HT-29 (cell line): ENCODE data around the gene GAREM1. TPM values are rescaled to one million over a fixed set of nuclear protein-coding genes. Genes with fewer than 3 reads are reported as not detected.
"Not testable (repeated sequence)": the region's sequence is repeated elsewhere in the genome, so short reads cannot be mapped to it uniquely, and the experiment has no call there.

ENCODE experiments used
- DNase-seq: peaks from one replicate; pipeline ENCODE4 v3.0.0-alpha.2; 2015; ENCODE audit warnings: low spot score
- total RNA-seq: library from RNA; depleted of rRNA; stranded (reverse); fragments of >200 nt; shearing (Covaris generic); gene quantifications from 2 replicates; pipeline ENCODE4 v1.2.3, GENCODE V29; 2014; rRNA removed

Gene GAREM1
- 5.0 and 5.6 TPM in 2 replicates for total RNA-seq

DNA sequence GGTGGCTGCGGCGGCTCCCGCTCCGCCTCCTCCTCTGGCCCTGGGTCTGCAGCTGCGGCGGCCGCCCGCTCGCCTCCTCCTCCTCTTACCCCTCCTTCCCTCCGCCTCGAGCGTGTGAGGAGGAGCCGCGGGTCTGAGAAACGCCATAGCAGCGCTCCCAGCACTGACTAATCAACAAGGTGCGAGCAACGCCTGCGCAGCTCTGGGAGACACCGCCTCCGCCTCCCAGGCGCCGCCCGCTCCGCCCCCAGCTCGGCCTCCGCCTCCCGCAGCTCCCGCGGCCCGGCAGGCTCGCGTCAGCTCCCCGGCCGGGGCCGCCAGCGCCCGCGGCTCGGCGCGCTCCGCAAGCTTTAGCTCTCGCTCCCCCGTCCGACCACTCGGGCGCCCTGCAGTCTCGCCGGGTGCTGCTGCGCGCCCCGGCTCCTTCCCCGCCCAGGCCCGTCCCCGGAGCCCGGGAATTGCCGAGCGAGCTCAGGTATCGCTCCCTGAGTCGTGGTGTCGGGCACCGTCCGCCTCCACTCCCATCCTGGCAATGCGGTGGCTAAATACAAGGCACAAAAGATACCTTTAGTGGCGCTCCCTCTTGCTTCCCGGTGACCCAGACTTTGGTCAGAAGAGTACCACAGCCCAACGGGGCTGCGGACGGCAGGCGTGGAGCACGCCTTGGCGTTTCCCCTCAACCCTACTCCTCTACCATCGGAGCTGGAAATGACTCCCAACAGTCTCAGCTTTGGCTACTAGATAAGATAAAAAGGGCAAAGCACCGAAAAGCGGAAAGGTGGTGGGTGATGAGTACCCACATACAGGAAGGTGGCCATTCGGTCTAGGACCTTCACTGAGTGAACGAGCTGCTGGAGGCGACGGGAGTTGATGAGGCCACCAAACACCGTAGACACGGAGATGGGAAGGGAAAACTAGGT, at the start of gene GAREM1:
TSS of gene GAREM1 (minus strand) at position 169 of the 920 bp plus-strand sequence. CDS start 454 bp downstream, outside the sequence.
- peak; percentile 87 for DNase-seq

GRCh38 chr18:32511147-32511546, 40.5 kb upstream of the GAREM1 start:
- no peak for DNase-seq

DNA sequence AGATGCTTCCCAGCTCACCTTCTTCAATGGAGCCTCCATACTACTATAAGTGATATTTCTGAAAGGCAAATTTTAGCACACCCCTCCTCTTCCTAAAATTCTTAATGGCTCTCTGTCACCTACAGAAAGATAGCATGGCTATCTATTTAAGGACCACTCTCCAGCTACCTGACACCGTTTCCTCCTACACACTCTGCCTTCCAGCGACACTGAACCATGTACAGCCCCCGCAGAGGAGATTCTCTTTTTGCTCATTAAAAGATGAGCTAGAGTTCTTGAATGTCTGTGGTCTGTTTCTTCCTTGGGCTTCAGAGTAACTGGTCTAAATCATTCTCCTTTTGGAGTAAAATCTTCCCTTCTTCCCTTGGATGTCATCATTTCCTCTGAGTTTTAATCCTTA, 38.4 kb upstream of the GAREM1 start:
- no peak for DNase-seq

DNA sequence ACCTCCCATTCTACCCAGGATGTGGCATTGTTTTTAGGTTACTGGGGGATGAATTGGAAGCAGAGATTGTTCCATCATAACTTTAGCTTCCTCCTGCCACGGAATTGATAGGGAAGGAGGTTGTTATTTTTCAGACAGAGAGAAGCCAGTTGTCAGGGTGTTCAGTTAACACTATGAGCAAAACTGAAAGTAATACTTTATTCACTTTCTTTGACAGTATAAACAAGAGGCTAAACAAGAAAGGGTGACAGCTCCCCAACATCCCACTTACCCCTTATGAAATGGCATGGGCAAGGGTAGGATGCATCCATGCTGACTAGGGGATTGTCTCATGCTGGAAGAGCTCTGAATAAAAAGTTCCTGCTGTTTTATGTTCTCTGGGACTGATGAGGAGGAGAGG, 36.4 kb upstream of the GAREM1 start:
- no peak for DNase-seq

- no peak for DNase-seq
Measured at GRCh38 chr18:32502014-32502413, 31.3 kb upstream of the GAREM1 start.

- peak; percentile 25 for DNase-seq
Measured at GRCh38 chr18:32501242-32501641, 30.6 kb upstream of the GAREM1 start.

- DNase-seq = no peak
Measured at GRCh38 chr18:32483002-32483401, 12.3 kb upstream of the GAREM1 start.

DNA sequence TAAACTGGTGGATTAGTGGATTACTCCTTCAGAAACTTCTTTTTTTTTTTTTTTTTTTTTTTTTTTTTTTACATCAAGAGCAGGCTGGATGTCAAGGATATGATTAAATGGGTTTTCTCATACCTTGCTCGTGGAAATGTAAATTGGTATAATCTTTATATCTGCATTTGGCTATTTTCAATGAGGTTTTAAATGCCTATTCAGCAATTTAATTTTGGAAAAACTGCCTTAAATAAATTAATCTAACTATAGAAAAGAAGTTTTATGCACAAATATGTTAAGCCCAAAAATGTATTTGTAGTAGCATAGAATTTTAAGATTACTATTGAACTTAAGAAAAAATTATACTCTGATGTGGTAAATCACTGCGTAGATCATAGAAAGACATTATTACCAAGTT, 11.4 kb upstream of the GAREM1 start:
- no peak for DNase-seq

- DNase-seq = no peak
Measured at GRCh38 chr18:32480581-32480980, 9.9 kb upstream of the GAREM1 start.

DNA sequence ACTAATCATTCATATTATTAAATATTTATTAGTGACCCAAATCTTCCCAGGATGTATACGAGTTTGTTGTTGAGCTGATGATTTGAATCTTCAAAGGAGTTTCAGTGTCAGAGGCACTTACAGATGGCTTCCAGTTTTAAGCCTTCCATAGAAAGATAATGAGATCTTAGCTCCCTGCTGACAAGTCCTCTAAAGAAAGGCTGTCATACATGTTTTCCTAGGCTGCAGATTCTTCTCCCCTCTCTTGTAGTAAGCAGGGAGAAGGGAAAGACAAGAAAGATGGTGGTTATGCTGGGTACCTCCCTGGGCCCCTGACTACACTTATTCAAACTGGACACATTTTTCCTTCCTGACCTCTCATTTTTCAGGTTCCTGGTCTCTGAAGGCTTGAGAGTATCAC, 8.1 kb upstream of the GAREM1 start:
- no peak for DNase-seq

DNA sequence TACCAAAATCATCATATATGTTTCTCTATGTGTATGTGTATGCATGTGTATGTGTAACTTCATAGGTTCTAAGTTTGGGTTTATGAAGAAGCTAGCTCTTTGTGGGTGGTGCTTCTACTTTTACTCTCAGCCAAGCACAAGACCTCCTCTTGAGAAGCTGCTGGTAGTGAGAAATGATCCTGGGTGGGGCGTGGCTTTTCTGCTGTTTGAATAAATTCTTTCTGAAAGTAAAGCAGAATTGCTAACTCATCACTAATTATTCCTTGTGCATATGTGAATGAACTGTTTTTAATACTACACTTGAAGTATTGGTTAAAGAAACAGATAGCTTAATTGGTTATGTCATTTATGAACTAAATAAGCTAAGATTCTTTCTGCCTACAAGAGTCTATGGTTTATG, 7.6 kb upstream of the GAREM1 start:
- no peak for DNase-seq

GRCh38 chr18:32476106-32476505, 5.4 kb upstream of the GAREM1 start:
- no peak for DNase-seq

DNA sequence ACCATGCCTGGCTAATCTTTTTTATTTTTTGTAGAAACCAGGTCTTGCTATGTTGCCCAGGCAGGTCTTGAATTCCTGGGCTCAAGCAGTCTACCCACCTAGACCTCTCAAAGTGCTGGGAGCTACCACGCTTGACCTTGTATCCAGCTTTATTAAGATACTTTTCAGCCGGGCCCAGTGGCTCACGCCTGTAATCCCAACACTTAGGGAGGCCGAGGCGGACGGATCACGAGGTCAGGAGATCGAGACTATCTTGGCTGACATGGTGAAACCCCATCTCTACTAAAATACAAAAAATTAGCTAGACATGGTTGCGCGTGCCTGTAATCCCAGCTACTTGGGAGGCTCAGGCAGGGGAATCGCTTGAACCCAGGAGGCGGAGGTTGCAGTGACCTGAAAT, 4.4 kb upstream of the GAREM1 start:
- DNase-seq = not testable (repeated sequence)

- no peak for DNase-seq
Measured at GRCh38 chr18:32473325-32473724, 2.6 kb upstream of the GAREM1 start.

DNA sequence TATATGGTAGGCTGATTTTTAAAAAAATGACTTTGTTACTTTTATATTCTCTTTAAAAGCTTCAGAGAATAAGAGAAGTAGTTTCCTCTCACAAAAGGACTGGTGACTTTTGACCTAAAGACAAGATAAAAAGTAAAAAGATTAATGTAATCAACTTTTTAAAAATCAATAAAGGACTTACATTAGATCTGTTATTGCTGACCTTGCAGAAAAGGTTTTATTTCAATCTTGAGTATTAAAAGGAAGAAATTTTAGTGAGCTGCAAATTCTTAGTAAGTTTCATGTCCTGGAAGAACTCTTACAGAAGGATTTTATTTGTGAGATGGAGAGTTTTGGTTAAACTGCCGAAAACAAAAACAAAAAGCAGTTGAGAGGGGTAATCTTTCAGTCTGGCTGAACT, 2.2 kb upstream of the GAREM1 start:
- DNase-seq = no peak

- DNase-seq = no peak
Measured at GRCh38 chr18:32470460-32470713, 295 bp downstream of the GAREM1 start.

GRCh38 chr18:32469691-32470459, 807 bp downstream of the GAREM1 start:
- DNase-seq = peak; percentile 39

DNA sequence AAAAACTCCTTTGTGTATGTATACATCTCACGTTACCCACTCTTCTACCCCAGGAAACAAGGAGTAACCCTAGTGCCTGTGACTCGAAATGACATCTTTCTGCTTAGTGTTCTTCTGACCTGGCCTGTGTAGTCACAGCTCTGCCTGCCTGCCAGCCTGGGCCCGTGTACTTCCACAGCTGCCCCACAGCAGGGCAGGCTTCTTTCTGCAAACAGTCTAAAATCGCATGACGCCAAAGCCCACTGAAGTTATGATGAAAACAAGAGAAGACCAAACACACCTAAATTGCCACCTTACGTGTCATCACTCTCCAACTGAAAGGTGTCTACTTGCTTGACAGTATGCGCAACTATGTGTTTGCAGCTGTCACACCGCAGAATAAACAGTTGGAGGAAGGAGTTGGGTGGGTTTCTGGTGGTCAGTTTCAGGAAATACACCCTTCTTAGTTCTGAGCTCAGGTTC, 1.5 kb downstream of the GAREM1 start:
- peak; percentile 62 for DNase-seq

DNA sequence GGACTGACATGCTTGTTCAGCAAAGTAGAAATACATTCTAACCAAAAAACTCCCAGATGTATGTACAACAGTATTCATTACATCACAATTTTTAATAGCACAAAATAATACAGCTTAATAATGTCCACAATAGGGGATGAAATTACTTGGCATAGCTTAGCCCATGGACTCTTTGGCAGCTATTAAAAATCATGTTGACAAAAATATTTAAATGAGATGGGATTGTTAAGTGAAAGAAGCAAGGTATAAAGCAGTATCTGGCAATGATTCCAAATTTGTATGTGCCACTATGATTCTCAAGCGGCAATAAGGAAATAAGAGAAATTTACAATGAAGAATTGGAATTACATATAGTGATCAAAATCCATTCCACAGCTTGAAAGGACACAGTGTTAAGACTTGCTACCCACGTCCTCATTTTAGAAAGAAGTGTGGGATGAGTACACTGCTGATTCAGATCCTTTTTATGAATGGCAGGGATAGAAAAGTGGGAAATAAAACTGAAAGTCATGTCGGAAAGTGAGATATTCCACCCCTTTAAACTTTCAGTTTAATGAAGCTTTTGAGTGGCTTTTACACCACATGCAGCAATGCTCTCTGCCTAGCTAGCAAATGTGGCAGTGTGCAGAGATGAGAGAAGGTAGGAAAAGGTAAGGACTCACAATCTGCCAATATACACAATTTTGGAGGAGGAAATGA, 2.4 kb downstream of the GAREM1 start:
- peak; percentile 14 for DNase-seq

- DNase-seq = no peak
Measured at GRCh38 chr18:32461709-32462272, 8.9 kb downstream of the GAREM1 start.

- DNase-seq = peak; percentile 20
Measured at GRCh38 chr18:32460171-32460731, 10.4 kb downstream of the GAREM1 start.
